Trophoblast cell (in vitro differentiated cells and primary cell): ENCODE results near the gene TNFAIP2.
"Not testable (repeated sequence)": the region's sequence is repeated elsewhere in the genome, so short reads cannot be mapped to it uniquely, and the experiment has no call there.

Source experiments
- DNase-seq, 2 donors: peaks; one replicate each; pipeline ENCODE4 v3.0.0-alpha.2; 2016
- H2AFZ ChIP-seq: 2 replicates; pipeline ENCODE4 v1.6.1; 2013; ENCODE audit warnings: low read length, moderate library complexity, mild to moderate bottlenecking; ENCODE audit not compliant: insufficient read depth, poor library complexity
- H2AK5ac ChIP-seq: 2 replicates; pipeline ENCODE4 v1.6.1; 2013; ENCODE audit warnings: mild to moderate bottlenecking, low read length
- H2BK120ac ChIP-seq: 2 replicates; pipeline ENCODE4 v1.6.1; 2013; ENCODE audit warnings: low read length, mild to moderate bottlenecking, moderate library complexity; ENCODE audit not compliant: insufficient read depth, poor library complexity
- H2BK12ac ChIP-seq: 2 replicates; pipeline ENCODE4 v1.6.1; 2013; ENCODE audit warnings: mild to moderate bottlenecking, low read length, moderate library complexity
- H2BK5ac ChIP-seq: 2 replicates; pipeline ENCODE4 v1.6.1; 2013; ENCODE audit warnings: low read length, low read depth, moderate library complexity, mild to moderate bottlenecking; ENCODE audit not compliant: poor library complexity
- H3K14ac ChIP-seq: 2 replicates; pipeline ENCODE4 v1.6.1; 2013; ENCODE audit warnings: mild to moderate bottlenecking, low read length
- H3K18ac ChIP-seq: 2 replicates; pipeline ENCODE4 v1.6.1; 2013; ENCODE audit warnings: mild to moderate bottlenecking, low read length
- H3K23ac ChIP-seq: 2 replicates; pipeline ENCODE4 v1.6.1; 2013; ENCODE audit warnings: low read length
- H3K27ac ChIP-seq: 2 replicates; pipeline ENCODE4 v1.5.1; 2013; ENCODE audit warnings: low read depth, mild to moderate bottlenecking, inconsistent platforms, low read length, moderate library complexity
- H3K27me3 ChIP-seq: 2 replicates; pipeline ENCODE4 v1.6.1; 2013; ENCODE audit warnings: inconsistent platforms, mild to moderate bottlenecking, low read length, moderate library complexity; ENCODE audit not compliant: insufficient read depth
- H3K36me3 ChIP-seq, 2 experiments: 1 replicate in 1 of 2; 2 replicates in 1 of 2; pipeline ENCODE4 v1.6.1; 2013; ENCODE audit warnings: low read length in 2 of 2, mild to moderate bottlenecking in 2 of 2, moderate library complexity in 1 of 2; ENCODE audit not compliant: insufficient read depth in 2 of 2, control insufficient read depth in 1 of 2
- H3K4ac ChIP-seq: 2 replicates; pipeline ENCODE4 v1.6.1; 2013; ENCODE audit warnings: low read depth, mild to moderate bottlenecking, low read length, moderate library complexity
- H3K4me1 ChIP-seq, 2 experiments: 1 replicate in 1 of 2; 2 replicates in 1 of 2; pipeline ENCODE4 v1.6.1; 2013; ENCODE audit warnings: low read length in 2 of 2, mild to moderate bottlenecking in 2 of 2, moderate library complexity in 1 of 2; ENCODE audit not compliant: insufficient read depth in 2 of 2, control insufficient read depth in 1 of 2
- H3K4me2 ChIP-seq: 2 replicates; pipeline ENCODE4 v1.6.1; 2013; ENCODE audit warnings: inconsistent platforms, mild to moderate bottlenecking, low read length, moderate library complexity
- H3K4me3 ChIP-seq: 2 replicates; pipeline ENCODE4 v1.5.1; 2013; ENCODE audit warnings: mild to moderate bottlenecking, low read depth, low read length, inconsistent platforms
- H3K79me1 ChIP-seq: one replicate; pipeline ENCODE4 v1.6.1; 2013; ENCODE audit warnings: low read length
- H3K79me2 ChIP-seq: 2 replicates; pipeline ENCODE4 v1.6.1; 2013; ENCODE audit warnings: low read length, mild to moderate bottlenecking; ENCODE audit not compliant: control insufficient read depth, insufficient read depth, poor library complexity
- H3K9ac ChIP-seq: 2 replicates; pipeline ENCODE4 v1.6.1; 2013; ENCODE audit warnings: mild to moderate bottlenecking, low read length
- H3K9me3 ChIP-seq: 2 replicates; pipeline ENCODE4 v1.6.1; 2013; ENCODE audit warnings: low read depth, mild to moderate bottlenecking, control low read depth, inconsistent platforms, low read length; ENCODE audit not compliant: insufficient read depth
- H4K12ac ChIP-seq: 2 replicates; pipeline ENCODE4 v1.6.1; 2013; ENCODE audit warnings: low read depth, mild to moderate bottlenecking, low read length, moderate library complexity
- H4K8ac ChIP-seq: 2 replicates; pipeline ENCODE4 v1.6.1; 2013; ENCODE audit warnings: low read depth, mild to moderate bottlenecking, low read length, moderate library complexity
- H4K91ac ChIP-seq: one replicate; pipeline ENCODE4 v1.6.1; 2013; ENCODE audit warnings: low read depth, mild to moderate bottlenecking, low read length, moderate library complexity
- WGBS: extraction: QIAGEN DNeasy Blood & Tissue Kit; methylation state at CpG from one replicate; pipeline ENCODE4 v1.1.7; 2013; ENCODE audit warnings: missing lambda C conversion rate; ENCODE audit not compliant: insufficient read length, insufficient coverage; ENCODE audit errors: extremely low coverage; 5-methylcytosine and 5-hydroxymethylcytosine counted together

Gene TNFAIP2

DNA sequence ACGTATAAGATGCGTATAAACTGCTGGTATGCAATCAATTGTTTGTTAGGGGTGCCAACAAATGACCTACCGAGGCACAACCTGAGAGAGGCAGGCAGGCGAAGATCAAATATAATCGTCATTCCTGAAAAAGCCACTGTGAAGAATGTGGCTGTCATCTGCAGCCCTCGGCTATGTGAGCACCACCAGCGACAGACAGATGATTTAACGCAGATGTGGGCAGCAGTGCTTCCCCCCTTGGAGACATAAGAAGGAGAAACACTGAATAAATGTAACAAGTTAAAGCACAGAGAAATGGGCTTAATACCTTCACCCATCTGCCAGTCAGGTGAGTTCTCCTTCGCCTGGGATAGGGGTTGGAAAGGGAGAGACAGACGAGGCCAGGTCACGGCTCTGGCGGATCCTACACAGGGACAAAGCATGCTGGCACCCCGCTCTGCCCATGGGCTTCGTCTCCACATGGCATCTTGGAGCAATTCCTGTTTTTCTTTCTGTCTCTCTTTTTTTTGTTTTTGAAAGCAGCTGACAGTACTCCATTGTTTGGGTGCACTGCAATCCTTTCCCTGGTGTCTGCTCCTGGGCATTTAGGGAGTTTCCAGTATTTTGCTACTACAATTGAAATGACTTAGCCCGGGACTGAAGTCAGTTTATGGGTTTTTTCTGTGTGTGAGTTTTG lies 28.1 kb downstream of the TNFAIP2 start:
- no peaks in the 10 kb centered on the region for H3K79me2 ChIP-seq
- no peak overlapping the region for H3K9ac ChIP-seq
- DNase-seq = peak; percentile 57 to 70

DNA sequence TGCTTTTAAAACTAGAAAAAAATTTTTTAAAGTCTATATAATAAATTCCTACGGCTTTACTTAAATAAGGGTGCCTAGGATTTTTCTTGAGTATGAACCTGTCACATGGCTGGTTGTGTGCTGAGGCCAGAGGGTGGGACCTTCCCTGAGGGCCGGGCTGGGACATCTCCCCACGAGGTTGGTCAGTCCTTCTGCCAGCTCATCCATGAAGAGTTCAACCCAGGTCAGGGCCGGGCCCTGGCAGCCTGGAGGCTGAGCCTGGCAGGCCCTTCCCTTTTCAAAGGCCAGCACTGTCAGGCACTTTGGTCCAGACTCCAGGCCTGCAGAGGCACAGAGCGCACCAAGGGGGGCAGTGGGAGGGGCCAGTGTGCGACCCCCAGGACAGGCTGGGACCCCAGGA lies 31.7 kb downstream of the TNFAIP2 start:
- Histone ChIP-seq H3K4me3 (no peak overlapping the region), H3K9ac (no peak overlapping the region)
- no CpG with 5 or more reads among the region's 6 CpGs for WGBS

More for the DNA sequence above, 28.1 kb downstream of the TNFAIP2 start:
- H3K27me3 ChIP-seq = no peaks in the 10 kb centered on the region
- H3K23ac ChIP-seq = no peak overlapping the region
- H3K36me3 ChIP-seq = no peaks in the 10 kb centered on the region
- H3K9me3 ChIP-seq = no peaks in the 10 kb centered on the region
- H3K79me1 ChIP-seq = no peaks in the 10 kb centered on the region
- H2BK5ac ChIP-seq = no peak overlapping the region
- H2BK120ac ChIP-seq = no peak overlapping the region
- H3K14ac ChIP-seq = no peak overlapping the region
- H2BK12ac ChIP-seq = no peak overlapping the region
- no peak overlapping the region for H3K27ac ChIP-seq
- peaks cover 0 to 5% of the 10 kb centered on the region in 2 experiments for H3K4me1 ChIP-seq
- H2AFZ ChIP-seq = no peak overlapping the region
- no peak overlapping the region for H4K8ac ChIP-seq
- no peak overlapping the region for H2AK5ac ChIP-seq
- no CpG with 5 or more reads among the region's 15 CpGs for WGBS
- no peak overlapping the region for H4K12ac ChIP-seq
- H3K4me3 ChIP-seq = no peak overlapping the region
- H3K18ac ChIP-seq = no peak overlapping the region
- no peak overlapping the region for H4K91ac ChIP-seq
- no peak overlapping the region for H3K4ac ChIP-seq
- peak overlapping the region; percentile 20 for H3K4me2 ChIP-seq

DNA sequence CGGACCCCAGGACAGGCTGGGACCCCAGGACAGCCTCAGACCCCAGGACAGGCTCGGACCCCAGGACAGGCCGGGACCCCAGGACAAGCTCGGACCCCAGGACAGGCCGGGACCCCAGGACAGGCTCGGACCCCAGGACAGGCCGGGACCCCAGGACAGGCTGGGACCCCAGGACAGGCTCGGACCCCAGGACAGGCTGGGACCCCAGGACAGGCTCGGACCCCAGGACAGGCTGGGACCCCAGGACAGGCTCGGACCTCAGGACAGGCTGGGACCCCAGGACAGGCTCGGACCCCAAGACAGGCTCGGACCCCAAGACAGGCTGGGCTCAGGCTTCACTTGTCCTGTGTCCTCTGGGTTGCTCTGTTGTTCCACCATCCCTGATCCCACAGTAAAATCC lies 32.2 kb downstream of the TNFAIP2 start:
- not testable (repeated sequence) for H3K36me3 ChIP-seq, H3K18ac ChIP-seq, H4K8ac ChIP-seq, H2BK12ac ChIP-seq, H3K14ac ChIP-seq, H3K27ac ChIP-seq, H3K9ac ChIP-seq, H3K9me3 ChIP-seq, H3K4me3 ChIP-seq, H3K79me1 ChIP-seq, H2AFZ ChIP-seq, H3K4me2 ChIP-seq, H2BK5ac ChIP-seq, H3K27me3 ChIP-seq, H3K23ac ChIP-seq, DNase-seq, H3K79me2 ChIP-seq, H4K91ac ChIP-seq, H3K4ac ChIP-seq, H4K12ac ChIP-seq, H2AK5ac ChIP-seq, H2BK120ac ChIP-seq
- WGBS = no CpG with 5 or more reads among the region's 12 CpGs
- H3K4me1 ChIP-seq = peaks cover 9 to 12% of the 10 kb centered on the region in 2 experiments

More for the DNA sequence above, 31.7 kb downstream of the TNFAIP2 start:
- Histone ChIP-seq H3K4me1 (peaks cover 9 to 10% of the 10 kb centered on the region in 2 experiments), H3K79me2 (no peaks in the 10 kb centered on the region), H3K4ac (no peak overlapping the region), H3K9me3 (no peaks in the 10 kb centered on the region), H3K18ac (no peak overlapping the region), H2BK5ac (no peak overlapping the region), H3K36me3 (no peaks in the 10 kb centered on the region), H3K4me2 (no peak overlapping the region), H2BK12ac (no peak overlapping the region), H3K14ac (no peak overlapping the region), H3K23ac (no peak overlapping the region), H2AK5ac (no peak overlapping the region), H4K12ac (no peak overlapping the region), H4K91ac (no peak overlapping the region), H3K27me3 (no peaks in the 10 kb centered on the region), H2BK120ac (no peak overlapping the region), H4K8ac (no peak overlapping the region), H2AFZ (no peak overlapping the region), H3K79me1 (peaks cover 5% of the 10 kb centered on the region), H3K27ac (no peak overlapping the region)
- DNase-seq = peak; percentile 92 to 94

DNA sequence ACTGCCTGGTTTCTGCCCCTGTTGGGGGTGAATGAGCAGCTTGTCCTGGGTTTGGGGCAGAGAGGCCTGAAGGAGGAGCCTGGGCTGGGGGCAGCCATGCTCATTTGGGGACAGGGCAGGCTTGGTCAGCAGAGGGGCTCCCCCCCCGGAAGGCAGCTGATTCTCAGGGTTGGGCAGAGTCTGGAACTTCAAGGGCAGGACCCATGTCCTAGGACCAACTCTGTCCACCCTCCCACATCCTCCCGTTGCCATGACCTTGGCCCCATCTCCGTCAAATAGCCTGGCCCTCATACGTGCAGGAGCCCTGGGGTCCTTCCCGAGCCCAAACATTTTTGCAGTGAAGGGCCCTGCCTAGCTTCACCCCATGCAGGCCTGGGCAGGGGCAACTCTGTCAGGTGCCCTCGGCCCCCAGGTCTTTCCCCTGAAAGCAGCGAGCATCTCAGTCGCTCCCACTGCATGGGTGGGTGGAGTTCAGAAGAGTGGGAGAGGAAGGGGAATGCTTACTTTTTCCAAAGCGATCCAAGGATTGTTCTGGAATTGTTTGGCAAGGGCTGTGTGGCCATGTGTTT lies 32.6 kb downstream of the TNFAIP2 start:
- no peak overlapping the region for H3K4me3 ChIP-seq
- no peaks in the 10 kb centered on the region for H3K79me2 ChIP-seq
- H3K4me1 ChIP-seq = peaks cover 11 to 14% of the 10 kb centered on the region in 2 experiments
- no peak overlapping the region for H2AK5ac ChIP-seq
- no peak overlapping the region for H3K27ac ChIP-seq
- no peak overlapping the region for H4K12ac ChIP-seq
- H3K79me1 ChIP-seq = peaks cover 5% of the 10 kb centered on the region
- no peaks in the 10 kb centered on the region for H3K36me3 ChIP-seq
- no CpG with 5 or more reads among the region's 9 CpGs for WGBS
- H3K4ac ChIP-seq = no peak overlapping the region
- H3K9me3 ChIP-seq = no peaks in the 10 kb centered on the region
- no peak overlapping the region for H3K18ac ChIP-seq
- peak overlapping the region; percentile 12 for H3K14ac ChIP-seq
- no peak overlapping the region for H3K23ac ChIP-seq
- H4K8ac ChIP-seq = no peak overlapping the region
- H2AFZ ChIP-seq = no peak overlapping the region
- H2BK5ac ChIP-seq = no peak overlapping the region
- DNase-seq = no peak
- no peak overlapping the region for H3K9ac ChIP-seq
- no peaks in the 10 kb centered on the region for H3K27me3 ChIP-seq
- no peak overlapping the region for H2BK120ac ChIP-seq
- no peak overlapping the region for H3K4me2 ChIP-seq
- no peak overlapping the region for H2BK12ac ChIP-seq
- H4K91ac ChIP-seq = no peak overlapping the region
